CD14-positive monocyte (primary cell): Measurements from ENCODE around the gene HES3. TPM values are rescaled to one million over a fixed set of nuclear protein-coding genes. Genes with fewer than 3 reads are reported as not detected.

Experiments
- DNase-seq, 3 donors: peaks; one replicate each; pipeline ENCODE4 v3.0.0-alpha.2; 2011 to 2022
- H2AFZ ChIP-seq: 2 replicates; pipeline ENCODE4 v1.6.0; 2012; ENCODE audit warnings: mild to moderate bottlenecking, low read depth, low read length, inconsistent platforms; ENCODE audit not compliant: insufficient read depth, poor library complexity, severe bottlenecking
- H3K27ac ChIP-seq, 2 donors: 1 replicate in 1 of 2; 2 replicates in 1 of 2; pipeline ENCODE4 v1.5.1; 2012 to 2013; ENCODE audit warnings: low read length in 2 of 2, control low read depth in 1 of 2, inconsistent platforms in 1 of 2, low read depth in 1 of 2, mild to moderate bottlenecking in 1 of 2
- H3K27me3 ChIP-seq, 2 donors: one replicate each; pipeline versions ENCODE4 v1.6.0 to v1.6.1; 2011 to 2013; ENCODE audit warnings: low read length in 2 of 2; ENCODE audit not compliant: control insufficient read depth in 2 of 2, insufficient read depth in 2 of 2
- H3K36me3 ChIP-seq, 2 donors: replicated peaks in 1 of 2; 1 replicate in 1 of 2; 2 replicates in 1 of 2; pipeline versions ENCODE4 v1.5.1 to v1.6.1; 2012 to 2013; ENCODE audit warnings: low read length in 2 of 2, control low read depth in 1 of 2, inconsistent platforms in 1 of 2, mild to moderate bottlenecking in 1 of 2; ENCODE audit not compliant: insufficient read depth in 2 of 2, control insufficient read depth in 1 of 2
- H3K4me1 ChIP-seq, 2 donors: 1 replicate in 1 of 2; 2 replicates in 1 of 2; pipeline versions ENCODE4 v1.5.1 to v1.6.1; 2012 to 2013; ENCODE audit warnings: low read length in 2 of 2, control low read depth in 1 of 2, inconsistent platforms in 1 of 2, mild to moderate bottlenecking in 1 of 2, moderate library complexity in 1 of 2; ENCODE audit not compliant: insufficient read depth in 2 of 2, control insufficient read depth in 1 of 2
- H3K4me2 ChIP-seq: replicated peaks from 2 replicates; pipeline ENCODE3; 2012; ENCODE audit warnings: low read length, moderate library complexity, mild to moderate bottlenecking; ENCODE audit not compliant: poor library complexity, severe bottlenecking; ENCODE audit errors: extremely low read depth
- H3K4me3 ChIP-seq, 3 experiments: fragments of 200-600 bp in 1 of 3; sonication (generic) in 1 of 3; replicated peaks in 1 of 3; 1 replicate in 2 of 3; 2 replicates in 1 of 3; pipeline ENCODE4 v1.5.1; 2011 to 2013; ENCODE audit warnings: low read length in 3 of 3, mild to moderate bottlenecking in 3 of 3, control low read depth in 2 of 3, low read depth in 2 of 3, inconsistent platforms in 1 of 3, moderate library complexity in 1 of 3
- H3K79me2 ChIP-seq: 2 replicates; pipeline ENCODE4 v1.6.0; 2012; ENCODE audit warnings: mild to moderate bottlenecking, control low read depth, inconsistent platforms, low read length, moderate library complexity; ENCODE audit not compliant: insufficient read depth
- H3K9ac ChIP-seq: 2 replicates; pipeline ENCODE4 v1.6.0; 2017; ENCODE audit warnings: low read length, mild to moderate bottlenecking; ENCODE audit not compliant: insufficient read depth, poor library complexity, severe bottlenecking
- H3K9me3 ChIP-seq, 2 donors: replicated peaks in 1 of 2; 1 replicate in 1 of 2; 2 replicates in 1 of 2; pipeline versions ENCODE4 v1.5.1 to v1.6.1; 2012 to 2013; ENCODE audit warnings: low read length in 2 of 2, control low read depth in 1 of 2; ENCODE audit not compliant: control insufficient read depth in 1 of 2, insufficient read depth in 1 of 2
- H4K20me1 ChIP-seq: 2 replicates; pipeline ENCODE4 v1.6.0; 2012; ENCODE audit warnings: mild to moderate bottlenecking, low read length, control low read depth, moderate library complexity; ENCODE audit not compliant: insufficient read depth
- H3K27ac Mint-ChIP-seq, 7 donors: one replicate each; pipeline ENCODE4 v1.8.0; 2020; ENCODE audit warnings: mild to moderate bottlenecking in 7 of 7, mixed read lengths in 7 of 7, moderate library complexity in 6 of 7, inconsistent platforms in 2 of 7
- H3K27me3 Mint-ChIP-seq, 3 donors: one replicate each; pipeline ENCODE4 v1.8.0; 2021 to 2022; ENCODE audit warnings: low read depth in 3 of 3, mild to moderate bottlenecking in 3 of 3, mixed read lengths in 3 of 3, moderate library complexity in 3 of 3, inconsistent platforms in 1 of 3
- H3K36me3 Mint-ChIP-seq, 2 donors: one replicate each; pipeline ENCODE4 v1.8.0; 2020; ENCODE audit warnings: mixed read lengths in 2 of 2, inconsistent platforms in 1 of 2, mild to moderate bottlenecking in 1 of 2
- H3K4me1 Mint-ChIP-seq: one replicate; pipeline ENCODE4 v1.8.0; 2020; ENCODE audit warnings: mild to moderate bottlenecking, mixed read lengths
- H3K4me3 Mint-ChIP-seq, 2 donors: one replicate each; pipeline ENCODE4 v1.8.0; 2020; ENCODE audit warnings: mild to moderate bottlenecking in 2 of 2, mixed read lengths in 2 of 2, moderate library complexity in 1 of 2
- H3K9me3 Mint-ChIP-seq, 7 donors: one replicate each; pipeline ENCODE4 v1.8.0; 2020 to 2022; ENCODE audit warnings: mixed read lengths in 7 of 7, mild to moderate bottlenecking in 6 of 7, moderate library complexity in 6 of 7, inconsistent platforms in 2 of 7
- CTCF ChIP-seq: fragments of 200-600 bp; IDR thresholded peaks from one replicate; pipeline ENCODE4 v1.8.0; 2022; ENCODE audit warnings: antibody characterized with exemption, mild to moderate bottlenecking
- WGBS: methylation state at CpG from one replicate; pipeline ENCODE4 v1.1.5; 2013; ENCODE audit warnings: missing lambda C conversion rate; ENCODE audit not compliant: insufficient coverage; 5-methylcytosine and 5-hydroxymethylcytosine counted together
- intact Hi-C, 2 donors: fragments of 100-400 bp; cut with micrococcal nuclease; formaldehyde crosslinking; loops; one replicate each; pipeline versions ENCODE4 v1.15.0 to v1.15.1; 2023
- polyA plus RNA-seq, 3 donors: library from polyadenylated mRNA; depleted of rRNA in 1 of 3; unstranded in 2 of 3; stranded (reverse) in 1 of 3; fragments of 300-500 nt in 2 of 3; fragments of >200 nt in 1 of 3; fragmentation: Illumina TruSeq in 2 of 3; gene quantifications; 1 replicate in 2 of 3; 2 replicates in 1 of 3; pipeline ENCODE4 v1.2.3, GENCODE V29; 2012 to 2021

The HES3 gene
- polyA plus RNA-seq, 3 donors = not detected

GRCh38 chr1:6288665-6289064 lies 44.7 kb downstream of the HES3 start:
- H3K4me2 ChIP-seq = no peak overlapping the region
- H3K9me3 ChIP-seq = no peaks in the 10 kb centered on the region
- H3K4me3 ChIP-seq = no peak overlapping the region
- H3K9me3 Mint-ChIP-seq = peaks cover 0 to 3% (median 0%) of the 10 kb centered on the region in 7 donors
- H3K79me2 ChIP-seq = no peaks in the 10 kb centered on the region
- H3K27ac Mint-ChIP-seq = no peak overlapping the region
- H3K27ac ChIP-seq = no peak overlapping the region
- no peaks in the 10 kb centered on the region for H4K20me1 ChIP-seq
- no peak for DNase-seq
- H3K4me3 Mint-ChIP-seq = no peak overlapping the region
- TF ChIP-seq CTCF = no peak
- no peak overlapping the region for H3K9ac ChIP-seq
- peaks cover 0 to 3% (median under 1%) of the 10 kb centered on the region in 3 donors for H3K27me3 Mint-ChIP-seq
- intact Hi-C loops = no loop called here
- no peak overlapping the region for H2AFZ ChIP-seq
- H3K4me1 ChIP-seq = no peaks in the 10 kb centered on the region
- peaks cover 3% of the 10 kb centered on the region for H3K4me1 Mint-ChIP-seq
- H3K36me3 ChIP-seq = no peaks in the 10 kb centered on the region
- no peaks in the 10 kb centered on the region for H3K27me3 ChIP-seq
- peaks cover 4 to 6% of the 10 kb centered on the region in 2 donors for H3K36me3 Mint-ChIP-seq
- WGBS = 45% methylated on average over 8 of the region's 10 CpGs

GRCh38 chr1:6292102-6292501 lies 48.1 kb downstream of the HES3 start:
- no peaks in the 10 kb centered on the region for H3K9me3 ChIP-seq
- Mint-ChIP-seq H3K4me3 (no peak overlapping the region), H3K9me3 (peaks cover 0 to 3% (median 0%) of the 10 kb centered on the region in 7 donors), H3K27me3 (peaks cover 0 to 3% (median 1%) of the 10 kb centered on the region in 3 donors), H3K4me1 (peaks cover 3% of the 10 kb centered on the region), H3K27ac (no peak overlapping the region), H3K36me3 (peaks cover 10 to 14% of the 10 kb centered on the region in 2 donors)
- no peaks in the 10 kb centered on the region for H3K4me1 ChIP-seq
- WGBS = 98% methylated on average over 10 of the region's 10 CpGs
- peaks cover 0 to 4% of the 10 kb centered on the region in 2 donors for H3K36me3 ChIP-seq
- H3K27ac ChIP-seq = no peak overlapping the region
- H3K9ac ChIP-seq = no peak overlapping the region
- no peak for TF ChIP-seq CTCF
- intact Hi-C loops = no loop called here
- no peak for DNase-seq
- no peaks in the 10 kb centered on the region for H3K27me3 ChIP-seq
- H3K4me3 ChIP-seq = no peak overlapping the region
- no peak overlapping the region for H3K4me2 ChIP-seq
- H3K79me2 ChIP-seq = no peaks in the 10 kb centered on the region
- no peak overlapping the region for H2AFZ ChIP-seq
- H4K20me1 ChIP-seq = no peaks in the 10 kb centered on the region
